GM18499 (cell line): Measurements from ENCODE around the gene DCP2.

Experiments used
- ATAC-seq: cut with Tn5 transposase; IDR thresholded peaks from one replicate; pipeline ENCODE4 v1.9.1; 2021; ENCODE audit warnings: moderate number of reproducible peaks; ENCODE audit not compliant: insufficient read depth, unreplicated experiment

DCP2 gene

DNA sequence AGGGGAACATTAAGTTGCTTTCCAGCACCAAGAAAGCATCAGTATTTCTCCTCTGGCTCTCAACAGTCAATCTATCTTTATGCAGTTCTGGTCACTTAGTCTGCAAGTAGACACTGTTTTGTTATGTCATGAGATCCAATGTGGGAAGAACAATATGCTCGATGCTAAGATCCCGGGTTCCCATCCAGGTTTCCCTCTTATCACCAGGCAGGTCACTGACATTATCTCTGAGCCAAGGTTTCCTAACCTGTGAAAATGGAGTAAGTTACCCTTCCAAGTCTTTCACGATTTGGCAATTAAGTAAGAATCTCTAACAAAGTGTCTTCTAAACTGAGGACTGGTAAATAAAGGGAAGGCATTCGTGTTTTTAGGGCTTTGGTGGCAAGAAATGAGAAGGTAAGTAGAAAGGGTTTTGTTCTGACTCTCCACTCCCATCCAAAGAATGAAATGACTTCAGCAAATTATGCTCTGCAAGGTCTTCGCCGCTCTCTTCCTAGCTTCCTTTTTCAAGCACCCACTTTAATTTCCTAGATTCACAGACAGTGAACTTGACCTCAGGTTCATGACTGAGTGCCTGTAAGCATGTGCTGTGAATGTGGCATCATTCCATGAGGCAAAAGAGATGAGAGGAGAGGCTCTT, 86.4 kb downstream of the DCP2 start:
- no peak for ATAC-seq

DNA sequence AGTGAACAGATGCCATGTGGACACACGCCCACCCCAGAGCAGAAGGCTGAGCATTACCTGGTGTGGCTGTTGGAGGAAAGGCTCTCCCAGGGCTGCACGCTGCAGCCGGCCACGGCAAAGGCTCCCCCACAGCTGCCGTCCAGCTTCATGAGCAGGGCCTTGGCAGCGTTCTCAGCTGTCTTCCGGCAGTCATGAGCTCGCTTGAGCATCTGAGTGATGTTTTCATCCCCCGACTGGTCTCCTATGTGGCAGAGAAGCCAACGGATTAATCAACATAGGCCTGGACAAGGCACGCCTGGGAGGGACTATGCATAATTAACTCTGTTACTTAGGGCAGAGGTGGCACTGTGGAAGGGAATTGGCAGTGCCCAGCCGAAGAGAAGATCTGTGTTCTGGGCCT, 87.3 kb downstream of the DCP2 start:
- ATAC-seq: no peak

DNA sequence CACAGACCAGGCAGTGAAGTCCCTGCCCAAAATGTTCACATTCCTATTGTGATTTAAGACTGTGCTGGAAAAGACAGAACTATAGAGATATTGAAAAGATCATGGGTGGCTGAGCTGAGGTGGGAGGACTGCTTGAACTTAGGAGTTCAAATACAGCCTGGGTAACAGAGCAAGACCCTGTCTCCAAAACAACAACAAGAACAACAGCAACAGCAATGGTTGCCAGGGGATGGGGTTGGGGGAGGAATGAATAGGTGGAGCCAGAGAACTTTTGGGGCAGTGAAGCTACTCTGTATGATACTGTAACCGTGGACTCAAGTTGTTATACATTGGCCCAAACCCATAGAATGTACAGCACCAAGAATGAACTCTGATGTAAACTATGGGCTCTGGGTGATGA, 88.2 kb downstream of the DCP2 start:
- no peak for ATAC-seq

DNA sequence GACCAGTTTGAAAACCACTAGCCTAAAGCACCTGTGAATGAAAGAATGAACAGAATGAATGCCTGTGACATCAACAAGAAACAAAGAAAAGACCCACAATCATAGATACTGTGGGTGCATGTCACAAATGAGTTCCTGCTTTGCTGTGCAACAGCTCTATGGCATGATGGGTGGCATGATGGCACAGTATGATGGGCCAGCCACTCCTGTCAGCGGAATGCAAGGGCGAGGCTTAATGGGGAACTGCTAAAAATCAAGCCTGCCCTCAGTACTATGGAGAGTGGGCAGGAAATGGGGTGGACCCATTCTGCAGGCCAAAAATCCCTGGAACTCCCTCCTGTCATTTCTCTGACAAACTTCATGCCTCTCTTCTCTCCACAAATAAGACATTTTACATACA, 89.0 kb downstream of the DCP2 start:
- ATAC-seq: no peak

DNA sequence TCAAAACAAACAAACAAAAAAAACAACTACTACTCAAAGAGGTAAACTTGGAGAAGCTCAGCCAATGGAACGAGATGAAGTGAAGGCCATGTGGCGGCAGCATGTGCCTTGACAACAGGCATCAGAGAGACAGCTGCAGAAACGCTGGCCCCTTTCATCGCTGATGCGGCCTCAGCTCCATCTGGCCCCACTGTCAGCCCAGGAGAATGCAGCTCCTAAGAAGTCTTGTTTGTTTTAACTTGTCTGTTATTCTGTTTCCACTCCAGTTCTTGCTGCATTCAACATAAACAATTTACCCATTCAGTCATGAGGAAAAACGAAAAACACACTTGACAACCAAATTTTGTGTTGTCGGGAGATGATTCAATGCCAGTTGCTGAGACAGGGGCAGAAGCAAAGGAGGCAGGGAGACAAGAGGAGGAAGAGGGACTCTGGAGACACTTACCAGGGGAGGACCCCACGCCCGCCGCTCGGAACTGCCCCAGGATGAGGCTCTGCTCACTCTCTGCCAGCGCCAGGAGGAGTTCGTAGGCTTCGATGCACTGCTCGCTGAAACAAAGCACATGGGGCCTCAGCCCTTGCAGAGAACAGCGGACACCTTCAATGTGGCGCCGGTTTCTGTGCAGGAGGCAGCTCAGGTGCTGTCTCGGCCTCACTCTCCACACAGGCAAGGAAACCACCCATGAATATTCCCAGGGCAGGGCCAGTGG, 91.2 kb downstream of the DCP2 start:
- no peak for ATAC-seq

DNA sequence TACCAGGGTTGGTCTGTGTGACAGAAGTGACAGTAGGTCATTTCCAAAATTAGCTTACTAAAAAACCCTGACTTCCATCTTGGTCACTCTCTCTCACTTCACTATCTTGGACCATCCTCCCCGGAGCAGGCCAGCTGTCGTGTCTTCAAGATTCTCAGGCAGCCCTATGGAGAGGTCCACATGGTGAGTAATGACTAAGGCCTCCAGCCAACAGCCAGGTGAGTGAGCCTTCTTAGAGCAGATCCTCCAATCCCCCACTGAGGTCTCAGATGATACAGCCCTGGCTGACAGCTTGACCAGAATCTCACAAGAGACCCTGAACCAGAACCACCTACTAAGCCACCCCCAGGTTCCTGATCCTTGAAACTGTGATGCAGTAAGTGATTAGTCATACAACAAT, 92.0 kb downstream of the DCP2 start:
- no peak for ATAC-seq
